OCI-LY7 (cell line): Measurements from ENCODE around the gene HSPA12A. TPM values are rescaled to one million over a fixed set of nuclear protein-coding genes. Genes with fewer than 3 reads are reported as not detected.

Experiments
- BruUV-seq: library from RNA; stranded (reverse); fragments of 400-500 nt; replicated peaks from 2 replicates; lab custom pipeline; 2021; lab: Mats Ljungman, UMichigan
- CTCF ChIA-PET: fragments of 300-600 bp; sonication (Branson Sonifier 250); formaldehyde crosslinking; loops from one replicate; lab custom pipeline; 2022; ENCODE audit warnings: antibody characterized with exemption; ENCODE audit not compliant: unreplicated experiment; lab: Charles Lee
- POLR2A ChIA-PET: fragments of 300-600 bp; sonication (Branson Sonifier 250); formaldehyde crosslinking; loops from one replicate; lab custom pipeline; 2022; ENCODE audit warnings: antibody characterized with exemption; lab: Charles Lee
- DNase-seq: peaks from one replicate; pipeline ENCODE4 v3.0.0-alpha.2; 2015; ENCODE audit warnings: low spot score
- H2AFZ ChIP-seq: fragments of 200-600 bp; sonication (generic), shearing (Covaris generic); 2 replicates; pipeline ENCODE4 v1.6.1; 2014; ENCODE audit warnings: mild to moderate bottlenecking, antibody characterized with exemption, low read length, moderate library complexity
- H3K27ac ChIP-seq: fragments of 200-600 bp; sonication (generic); 2 replicates; pipeline ENCODE4 v1.5.1; 2014; ENCODE audit warnings: mixed run types, low read depth, mild to moderate bottlenecking, moderate library complexity, low read length, inconsistent platforms; ENCODE audit not compliant: poor library complexity, severe bottlenecking
- H3K36me3 ChIP-seq: fragments of 200-600 bp; sonication (generic); 2 replicates; pipeline ENCODE4 v1.6.1; 2014; ENCODE audit warnings: mild to moderate bottlenecking, antibody characterized with exemption, low read length, moderate library complexity, mixed read lengths; ENCODE audit not compliant: insufficient read depth
- H3K4me1 ChIP-seq: fragments of 200-600 bp; sonication (generic); 2 replicates; pipeline ENCODE4 v1.5.1; 2014; ENCODE audit warnings: mild to moderate bottlenecking, low read length; ENCODE audit not compliant: insufficient read depth, poor library complexity, severe bottlenecking
- H3K4me2 ChIP-seq: fragments of 200-600 bp; sonication (generic); 2 replicates; pipeline ENCODE4 v1.6.1; 2014; ENCODE audit warnings: mild to moderate bottlenecking, low read length
- H3K4me3 ChIP-seq: fragments of 200-600 bp; sonication (generic); 2 replicates; pipeline ENCODE4 v1.5.1; 2014; ENCODE audit warnings: mild to moderate bottlenecking, low read depth, low read length; ENCODE audit not compliant: poor library complexity, severe bottlenecking
- H3K79me2 ChIP-seq: fragments of 200-600 bp; sonication (generic); 2 replicates; pipeline ENCODE4 v1.6.1; 2016; ENCODE audit warnings: low read depth, mild to moderate bottlenecking, low read length, moderate library complexity, mixed read lengths; ENCODE audit not compliant: insufficient read depth
- H3K9me2 ChIP-seq: fragments of 200-600 bp; sonication (generic); 2 replicates; pipeline ENCODE4 v1.6.1; 2016; ENCODE audit warnings: mild to moderate bottlenecking, low read length, mixed read lengths; ENCODE audit not compliant: insufficient read depth
- H3K9me3 ChIP-seq: fragments of 200-600 bp; sonication (generic); 2 replicates; pipeline ENCODE4 v1.6.1; 2014; ENCODE audit warnings: mild to moderate bottlenecking, mixed run types, low read length, mixed read lengths
- H4K20me1 ChIP-seq: fragments of 200-600 bp; sonication (generic); 2 replicates; pipeline ENCODE4 v1.6.1; 2014; ENCODE audit warnings: mild to moderate bottlenecking, antibody characterized with exemption, low read length, moderate library complexity, mixed read lengths; ENCODE audit not compliant: insufficient read depth
- CTCF ChIP-seq: fragments of 200-600 bp; sonication (generic); conservative IDR thresholded peaks from 2 replicates; pipeline ENCODE4 v1.5.1; 2014; ENCODE audit warnings: mild to moderate bottlenecking, antibody characterized with exemption, low read length, moderate library complexity, mixed read lengths
- EZH2phosphoT487 ChIP-seq: fragments of 200-600 bp; sonication (generic); IDR thresholded peaks from 2 replicates; pipeline ENCODE4 v1.6.1; 2018; ENCODE audit warnings: low read depth, borderline replicate concordance, mild to moderate bottlenecking, mixed run types, antibody characterized with exemption, low read length, moderate library complexity, mixed read lengths
- intact Hi-C: fragments of 100-400 bp; cut with micrococcal nuclease; formaldehyde crosslinking; loops from one replicate; pipeline ENCODE4 v1.10.0; 2022; ENCODE audit not compliant: unreplicated experiment
- total RNA-seq, 2 experiments: library from RNA; depleted of rRNA in 1 of 2; stranded (reverse); fragments of >200 nt in 1 of 2; shearing (Covaris generic) in 1 of 2; gene quantifications; 2 replicates each; pipeline ENCODE4 v1.2.3, GENCODE V29; 2014 to 2022

HSPA12A gene
- total RNA-seq, 2 experiments from 2014 or later = 3.7 TPM; not detected in 1

GRCh38 chr10:116664631-116665030 is 77.7 kb downstream of the HSPA12A start:
- intact Hi-C loops = no loop called here
- TF ChIP-seq CTCF (no peak), EZH2phosphoT487 (no peak)

GRCh38 chr10:116663342-116663741 is 79.0 kb downstream of the HSPA12A start:
- CTCF ChIA-PET = no interaction called here
- BruUV-seq = no TSS peak
- POLR2A ChIA-PET = interaction anchor here (0.7 kb wide), 2 partner anchors 126 to 631 kb away, joined by 3 to 5 read pairs; no protein-coding TSS in a partner anchor

More at GRCh38 chr10:116664631-116665030, 77.7 kb downstream of the HSPA12A start:
- no peaks in the 10 kb centered on the region for H3K9me2 ChIP-seq
- no peaks in the 10 kb centered on the region for H3K79me2 ChIP-seq
- no peak overlapping the region for H3K27ac ChIP-seq
- H4K20me1 ChIP-seq = no peaks in the 10 kb centered on the region
- BruUV-seq = no TSS peak
- no peak overlapping the region for H3K4me3 ChIP-seq
- POLR2A ChIA-PET = no interaction called here
- H3K36me3 ChIP-seq = no peaks in the 10 kb centered on the region
- H2AFZ ChIP-seq = no peak overlapping the region
- CTCF ChIA-PET = no interaction called here
- no peaks in the 10 kb centered on the region for H3K4me1 ChIP-seq
- H3K9me3 ChIP-seq = no peaks in the 10 kb centered on the region
- DNase-seq = no peak
- no peak overlapping the region for H3K4me2 ChIP-seq

More at GRCh38 chr10:116663342-116663741, 79.0 kb downstream of the HSPA12A start:
- H3K4me2 ChIP-seq = no peak overlapping the region
- no peak overlapping the region for H3K27ac ChIP-seq
- TF ChIP-seq EZH2phosphoT487 (no peak), CTCF (no peak)
- no peak overlapping the region for H3K4me3 ChIP-seq
- intact Hi-C loops = no loop called here
- no peaks in the 10 kb centered on the region for H3K9me2 ChIP-seq
- no peaks in the 10 kb centered on the region for H3K36me3 ChIP-seq
- no peak overlapping the region for H2AFZ ChIP-seq
- H3K9me3 ChIP-seq = no peaks in the 10 kb centered on the region
- no peak for DNase-seq
- H3K79me2 ChIP-seq = no peaks in the 10 kb centered on the region
- no peaks in the 10 kb centered on the region for H4K20me1 ChIP-seq
- H3K4me1 ChIP-seq = no peaks in the 10 kb centered on the region
